Breast epithelium (tissue), 3 donors: Measurements from ENCODE around the gene TFCP2.

Experiments used
- CTCF ChIP-seq, 3 donors: fragments of 450-650 bp; IDR thresholded peaks; one replicate each; pipeline ENCODE4 v1.5.1; 2016 to 2017; ENCODE audit warnings: antibody characterized with exemption in 3 of 3, mild to moderate bottlenecking in 3 of 3, moderate library complexity in 3 of 3
- POLR2A ChIP-seq: fragments of 450-650 bp; IDR thresholded peaks from one replicate; pipeline ENCODE4 v1.6.1; 2016; ENCODE audit warnings: antibody characterized with exemption, mild to moderate bottlenecking, moderate library complexity
- POLR2AphosphoS5 ChIP-seq, 3 donors: sonication (generic); formaldehyde crosslinking; IDR thresholded peaks; one replicate each; pipeline ENCODE4 v1.6.1; 2017; ENCODE audit warnings: antibody characterized with exemption in 3 of 3

GRCh38 chr12:51124504-51124903 lies 48.4 kb downstream of the TFCP2 start:
- TF ChIP-seq POLR2A (no peak), CTCF (IDR thresholded peaks at IDR 0.05) (no peak), POLR2AphosphoS5 (IDR thresholded peaks at IDR 0.05) (no peak)
